Sigmoid colon (tissue), 7 donors: ENCODE results near the gene CSNK1G2. TPM values are rescaled to one million over a fixed set of nuclear protein-coding genes. Genes with fewer than 3 reads are reported as not detected.

Experiments used
- DNase-seq: peaks from one replicate; pipeline ENCODE4 v3.0.0-alpha.2; 2019
- H3K27ac ChIP-seq, 4 donors: fragments of 200-600 bp; sonication (generic); one replicate each; pipeline ENCODE4 v1.5.1; 2016 to 2019; ENCODE audit warnings: mild to moderate bottlenecking in 1 of 4
- H3K27me3 ChIP-seq, 3 donors: fragments of 200-600 bp; sonication (generic); one replicate each; pipeline ENCODE4 v1.5.1; 2019; ENCODE audit warnings: mild to moderate bottlenecking in 1 of 3
- H3K36me3 ChIP-seq, 4 donors: fragments of 200-600 bp; sonication (generic); one replicate each; pipeline ENCODE4 v1.5.1; 2016 to 2019
- H3K4me1 ChIP-seq, 4 donors: fragments of 200-600 bp; sonication (generic); one replicate each; pipeline ENCODE4 v1.5.1; 2017 to 2019
- H3K4me3 ChIP-seq, 4 donors: fragments of 200-600 bp; sonication (generic); one replicate each; pipeline ENCODE4 v1.5.1; 2017 to 2019; ENCODE audit warnings: mild to moderate bottlenecking in 2 of 4, moderate library complexity in 1 of 4
- H3K9me3 ChIP-seq, 4 donors: fragments of 200-600 bp in 3 of 4; sonication (generic) in 3 of 4; one replicate each; pipeline versions ENCODE4 v1.5.1 to v1.6.1; 2013 to 2019
- EP300 ChIP-seq, 4 donors: sonication (generic); formaldehyde crosslinking; IDR thresholded peaks; one replicate each; pipeline ENCODE4 v1.6.1; 2017; ENCODE audit warnings: antibody characterized with exemption in 4 of 4
- POLR2A ChIP-seq, 2 donors: fragments of 450-650 bp; IDR thresholded peaks; one replicate each; pipeline ENCODE4 v1.6.1; 2016; ENCODE audit warnings: antibody characterized with exemption in 2 of 2, mild to moderate bottlenecking in 2 of 2, moderate library complexity in 2 of 2
- POLR2AphosphoS5 ChIP-seq, 4 donors: sonication (generic); formaldehyde crosslinking; IDR thresholded peaks; one replicate each; pipeline ENCODE4 v1.6.1; 2017; ENCODE audit warnings: antibody characterized with exemption in 4 of 4
- WGBS, 2 donors: extraction: QIAGEN DNeasy Blood & Tissue Kit; methylation state at CpG; one replicate each; pipeline ENCODE4 v1.1.7; 2013; 5-methylcytosine and 5-hydroxymethylcytosine counted together
- intact Hi-C: fragments of 100-400 bp; cut with DNase I; formaldehyde crosslinking; loops from one replicate; pipeline ENCODE4 v1.15.1; 2023
- polyA plus RNA-seq, 3 donors: library from polyadenylated mRNA; stranded (reverse); fragments of 200-250 nt; gene quantifications; one replicate each; pipeline ENCODE4 v1.2.3, GENCODE V29; 2013
- total RNA-seq, 4 donors: library from RNA; depleted of rRNA; stranded (reverse); fragments of >200 nt; gene quantifications; one replicate each; pipeline ENCODE4 v1.1.0, GENCODE V29; 2016
- TF ChIP-seq, protein P1 (sequence below), 4 experiments: fragments of 450-650 bp in 3 of 4; fragments of 200-600 bp in 1 of 4; IDR thresholded peaks; one replicate each; pipeline ENCODE4 v1.5.1; 2016 to 2019; ENCODE audit warnings: antibody characterized with exemption in 4 of 4, mild to moderate bottlenecking in 3 of 4, moderate library complexity in 2 of 4
- donor health status: healthy with polysubstance abuse.
- donor health status: Bipolar disorder and iron deficiency.
- donor health status: healthy.

Gene CSNK1G2
- total and polyA plus RNA-seq, 7 donors, result 24.6 to 91.1 (median 35.9) TPM

DNA sequence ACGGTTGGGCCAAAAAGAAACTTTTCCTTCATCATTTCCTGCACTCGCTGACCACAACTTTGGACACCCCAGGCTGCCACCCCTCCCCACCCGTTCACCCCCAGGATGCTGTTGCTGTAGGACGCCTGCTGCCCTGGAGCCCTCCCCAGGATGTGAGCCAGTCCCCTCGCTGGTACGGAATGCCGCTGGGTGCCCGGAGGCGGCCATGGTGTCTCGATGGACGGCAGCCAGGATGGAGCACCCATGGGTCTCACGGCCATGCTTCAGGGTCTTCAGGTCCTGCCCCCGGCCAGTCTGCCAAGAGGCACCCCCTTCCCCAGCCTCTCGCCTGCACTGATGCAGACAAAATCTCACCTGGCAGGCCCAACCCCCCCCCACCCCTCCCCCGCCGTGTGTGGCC lies 15.4 kb upstream of the CSNK1G2 start:
- intact Hi-C loops, result loop anchor here (5.0 kb wide), 1 partner anchor 147 kb away; no protein-coding TSS in a partner anchor
- DNase-seq, result no peak
- WGBS, 2 donors, result 91 to 93% methylated on average over 16 of the region's 16 CpGs

GRCh38 chr19:1929021-1929742 lies 11.8 kb upstream of the CSNK1G2 start:
- intact Hi-C loops, result loop anchor here (5.0 kb wide), 1 partner anchor 143 kb away; no protein-coding TSS in a partner anchor

More for the DNA sequence above, 15.4 kb upstream of the CSNK1G2 start:
- TF ChIP-seq, protein P1, sequence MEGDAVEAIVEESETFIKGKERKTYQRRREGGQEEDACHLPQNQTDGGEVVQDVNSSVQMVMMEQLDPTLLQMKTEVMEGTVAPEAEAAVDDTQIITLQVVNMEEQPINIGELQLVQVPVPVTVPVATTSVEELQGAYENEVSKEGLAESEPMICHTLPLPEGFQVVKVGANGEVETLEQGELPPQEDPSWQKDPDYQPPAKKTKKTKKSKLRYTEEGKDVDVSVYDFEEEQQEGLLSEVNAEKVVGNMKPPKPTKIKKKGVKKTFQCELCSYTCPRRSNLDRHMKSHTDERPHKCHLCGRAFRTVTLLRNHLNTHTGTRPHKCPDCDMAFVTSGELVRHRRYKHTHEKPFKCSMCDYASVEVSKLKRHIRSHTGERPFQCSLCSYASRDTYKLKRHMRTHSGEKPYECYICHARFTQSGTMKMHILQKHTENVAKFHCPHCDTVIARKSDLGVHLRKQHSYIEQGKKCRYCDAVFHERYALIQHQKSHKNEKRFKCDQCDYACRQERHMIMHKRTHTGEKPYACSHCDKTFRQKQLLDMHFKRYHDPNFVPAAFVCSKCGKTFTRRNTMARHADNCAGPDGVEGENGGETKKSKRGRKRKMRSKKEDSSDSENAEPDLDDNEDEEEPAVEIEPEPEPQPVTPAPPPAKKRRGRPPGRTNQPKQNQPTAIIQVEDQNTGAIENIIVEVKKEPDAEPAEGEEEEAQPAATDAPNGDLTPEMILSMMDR (IDR thresholded peaks at IDR 0.05), result no peak
- no peak for TF ChIP-seq POLR2A (IDR thresholded peaks at IDR 0.05)
- TF ChIP-seq POLR2AphosphoS5 (IDR thresholded peaks at IDR 0.05), result no peak
- no peak for TF ChIP-seq EP300 (IDR thresholded peaks at IDR 0.05)
- Histone ChIP-seq H3K9me3 (no peaks in the 10 kb centered on the region), H3K36me3 (peaks cover 6 to 35% (median 24%) of the 10 kb centered on the region in 4 donors), H3K4me3 (no peak overlapping the region), H3K4me1 (peaks cover 0 to 16% (median 14%) of the 10 kb centered on the region in 4 donors), H3K27me3 (no peaks in the 10 kb centered on the region), H3K27ac (no peak overlapping the region)

DNA sequence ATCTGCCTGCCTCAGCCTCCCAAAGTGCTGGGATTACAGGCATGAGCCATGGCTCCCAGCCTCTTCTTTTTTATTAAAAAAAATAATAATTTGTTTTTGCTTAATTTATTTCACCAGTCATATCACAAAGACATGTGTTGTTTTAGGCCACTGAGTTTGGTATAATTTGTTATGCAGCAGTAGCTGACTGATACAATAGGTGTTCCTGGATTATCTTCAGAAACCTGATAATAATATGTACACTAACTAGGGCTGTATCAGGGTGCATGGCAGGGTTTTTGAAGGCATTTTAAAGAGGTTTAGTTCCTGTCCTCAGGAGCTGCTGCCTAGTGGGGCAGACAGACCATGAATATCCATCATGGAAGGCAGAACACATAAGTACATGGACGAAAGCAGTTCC lies 9.5 kb upstream of the CSNK1G2 start:
- WGBS, 2 donors, result 93 to 94% methylated on average over 1 of the region's 1 CpG
- Histone ChIP-seq H3K36me3 (no peaks in the 10 kb centered on the region), H3K4me1 (peaks cover 0 to 16% (median 14%) of the 10 kb centered on the region in 4 donors), H3K9me3 (no peaks in the 10 kb centered on the region), H3K27ac (no peak overlapping the region), H3K27me3 (no peaks in the 10 kb centered on the region), H3K4me3 (no peak overlapping the region)
- DNase-seq, result no peak
- intact Hi-C loops, result no loop called here
- TF ChIP-seq EP300 (IDR thresholded peaks at IDR 0.05), result no peak
- TF ChIP-seq POLR2A (IDR thresholded peaks at IDR 0.05), result no peak
- TF ChIP-seq, protein P1 (IDR thresholded peaks at IDR 0.05), result no peak
- TF ChIP-seq POLR2AphosphoS5 (IDR thresholded peaks at IDR 0.05), result no peak

More at GRCh38 chr19:1929021-1929742, 11.8 kb upstream of the CSNK1G2 start:
- no peaks in the 10 kb centered on the region for H3K27me3 ChIP-seq
- H3K27ac ChIP-seq, result peak overlapping the region in 1 of 4 donors; percentile 0
- H3K36me3 ChIP-seq, result peaks cover 0 to 14% (median 5%) of the 10 kb centered on the region in 4 donors
- WGBS, 2 donors, result 3 to 13% methylated on average over 42 of the region's 42 CpGs
- H3K9me3 ChIP-seq, result no peaks in the 10 kb centered on the region
- DNase-seq, result peak; percentile 89
- peak overlapping the region; percentile 15 to 39 (median 31) for H3K4me3 ChIP-seq
- peaks cover 0 to 16% (median 14%) of the 10 kb centered on the region in 4 donors for H3K4me1 ChIP-seq
- TF ChIP-seq EP300 (IDR thresholded peaks at IDR 0.05), result no peak
- no peak for TF ChIP-seq POLR2A (IDR thresholded peaks at IDR 0.05)
- TF ChIP-seq, protein P1 (IDR thresholded peaks at IDR 0.05), result peak; percentile 59 to 91 (median 86)
- TF ChIP-seq POLR2AphosphoS5 (IDR thresholded peaks at IDR 0.05), result peak in 1 of 4 donors; percentile 16

GRCh38 chr19:1932395-1932794 lies 8.6 kb upstream of the CSNK1G2 start:
- H3K4me3 ChIP-seq, result no peak overlapping the region
- no peak overlapping the region for H3K27ac ChIP-seq
- no peaks in the 10 kb centered on the region for H3K36me3 ChIP-seq
- peaks cover 0 to 16% (median 14%) of the 10 kb centered on the region in 4 donors for H3K4me1 ChIP-seq
- 87 to 88% methylated on average over 8 of the region's 8 CpGs for WGBS, 2 donors
- intact Hi-C loops, result no loop called here
- DNase-seq, result no peak
- H3K27me3 ChIP-seq, result no peaks in the 10 kb centered on the region
- TF ChIP-seq, protein P1 (IDR thresholded peaks at IDR 0.05), result no peak
- TF ChIP-seq EP300 (IDR thresholded peaks at IDR 0.05) (no peak), POLR2A (IDR thresholded peaks at IDR 0.05) (no peak)
- H3K9me3 ChIP-seq, result no peaks in the 10 kb centered on the region
